H9 (cell line): ENCODE measurements around the gene GNL1. TPM values are rescaled to one million over a fixed set of nuclear protein-coding genes. Genes with fewer than 3 reads are reported as not detected.

Experiments
- DNase-seq: peaks from one replicate; pipeline ENCODE4 v3.0.0-alpha.2; 2017
- H2AFZ ChIP-seq: one replicate; pipeline ENCODE4 v1.6.1; 2013; ENCODE audit warnings: mild to moderate bottlenecking, low read length, control low read depth, moderate library complexity
- H2AK5ac ChIP-seq: 2 replicates; pipeline ENCODE4 v1.6.1; 2013; ENCODE audit warnings: low read length, control low read depth, mixed read lengths; ENCODE audit not compliant: insufficient read length
- H2BK120ac ChIP-seq: one replicate; pipeline ENCODE4 v1.6.1; 2013; ENCODE audit warnings: low read depth, mild to moderate bottlenecking, low read length, control low read depth, inconsistent platforms; ENCODE audit not compliant: poor library complexity, severe bottlenecking
- H2BK12ac ChIP-seq: 2 replicates; pipeline ENCODE4 v1.6.1; 2013; ENCODE audit warnings: low read length, control low read depth, mixed read lengths, low read depth; ENCODE audit not compliant: insufficient read length
- H2BK15ac ChIP-seq: 2 replicates; pipeline ENCODE4 v1.6.1; 2013; ENCODE audit warnings: low read depth, low read length, control low read depth
- H2BK20ac ChIP-seq: one replicate; pipeline ENCODE4 v1.6.1; 2013; ENCODE audit warnings: low read depth, mild to moderate bottlenecking, low read length, control low read depth, inconsistent platforms; ENCODE audit not compliant: poor library complexity, severe bottlenecking
- H2BK5ac ChIP-seq: 2 replicates; pipeline ENCODE4 v1.6.1; 2013; ENCODE audit warnings: low read length, control low read depth, mixed read lengths; ENCODE audit not compliant: insufficient read length
- H3K14ac ChIP-seq: 2 replicates; pipeline ENCODE4 v1.6.1; 2013; ENCODE audit warnings: low read length, control low read depth; ENCODE audit not compliant: insufficient read depth
- H3K18ac ChIP-seq: 2 replicates; pipeline ENCODE4 v1.6.1; 2013; ENCODE audit warnings: low read depth, mild to moderate bottlenecking, mixed read lengths, low read length, control low read depth; ENCODE audit not compliant: insufficient read length
- H3K23ac ChIP-seq: 2 replicates; pipeline ENCODE4 v1.6.1; 2013; ENCODE audit warnings: low read length, control low read depth, mixed read lengths, low read depth; ENCODE audit not compliant: insufficient read length
- H3K23me2 ChIP-seq: 2 replicates; pipeline ENCODE4 v1.6.1; 2013; ENCODE audit warnings: low read depth, mild to moderate bottlenecking, mixed read lengths, low read length, control low read depth; ENCODE audit not compliant: insufficient read length, poor library complexity, severe bottlenecking
- H3K27ac ChIP-seq: 2 replicates; pipeline ENCODE4 v1.5.1; 2013; ENCODE audit warnings: low read length, control low read depth, mixed read lengths, low read depth; ENCODE audit not compliant: insufficient read length
- H3K27me3 ChIP-seq: 2 replicates; pipeline ENCODE4 v1.6.1; 2013; ENCODE audit warnings: low read length, control low read depth, inconsistent platforms; ENCODE audit not compliant: insufficient read depth
- H3K4ac ChIP-seq: 2 replicates; pipeline ENCODE4 v1.6.1; 2013; ENCODE audit warnings: low read depth, mild to moderate bottlenecking, control low read depth, inconsistent platforms, low read length, moderate library complexity
- H3K4me1 ChIP-seq: 2 replicates; pipeline ENCODE4 v1.6.1; 2013; ENCODE audit warnings: low read length, control low read depth, inconsistent platforms; ENCODE audit not compliant: insufficient read depth
- H3K4me2 ChIP-seq: 2 replicates; pipeline ENCODE4 v1.6.1; 2013; ENCODE audit warnings: low read length, control low read depth, mixed read lengths; ENCODE audit not compliant: insufficient read length, insufficient read depth
- H3K56ac ChIP-seq: 2 replicates; pipeline ENCODE4 v1.6.1; 2013; ENCODE audit warnings: low read depth, mild to moderate bottlenecking, mixed read lengths, low read length, control low read depth; ENCODE audit not compliant: insufficient read length
- H3K79me1 ChIP-seq: 2 replicates; pipeline ENCODE4 v1.6.1; 2013; ENCODE audit warnings: low read depth, mild to moderate bottlenecking, moderate library complexity, low read length, control low read depth, inconsistent platforms; ENCODE audit not compliant: insufficient read depth, poor library complexity, severe bottlenecking
- H3K79me2 ChIP-seq: 2 replicates; pipeline ENCODE4 v1.6.1; 2013; ENCODE audit warnings: low read length, control low read depth, inconsistent platforms; ENCODE audit not compliant: insufficient read depth
- H3K9ac ChIP-seq: 2 replicates; pipeline ENCODE4 v1.6.1; 2013; ENCODE audit warnings: low read length, control low read depth, mixed read lengths; ENCODE audit not compliant: insufficient read length; ENCODE audit errors: extremely low read depth
- H3K9me3 ChIP-seq: one replicate; pipeline ENCODE4 v1.6.1; 2013; ENCODE audit warnings: low read depth, low read length, inconsistent platforms; ENCODE audit not compliant: control insufficient read depth
- H3T11ph ChIP-seq: one replicate; pipeline ENCODE4 v1.6.1; 2013; ENCODE audit warnings: mild to moderate bottlenecking, low read length, control low read depth, inconsistent platforms
- H4K20me1 ChIP-seq: one replicate; pipeline ENCODE4 v1.6.1; 2013; ENCODE audit not compliant: control insufficient read depth, insufficient read length, insufficient read depth
- H4K5ac ChIP-seq: 2 replicates; pipeline ENCODE4 v1.6.1; 2013; ENCODE audit warnings: low read depth, mild to moderate bottlenecking, mixed read lengths, low read length, control low read depth; ENCODE audit not compliant: insufficient read length
- H4K8ac ChIP-seq: replicated peaks from 2 replicates; pipeline ENCODE4 v1.6.1; 2013; ENCODE audit warnings: low read length, control low read depth, mixed read lengths, low read depth; ENCODE audit not compliant: insufficient read length
- H4K91ac ChIP-seq: 2 replicates; pipeline ENCODE4 v1.6.1; 2013; ENCODE audit warnings: low read depth, mild to moderate bottlenecking, moderate library complexity, mixed read lengths, low read length, control low read depth; ENCODE audit not compliant: insufficient read length
- H3K27ac Mint-ChIP-seq, 3 experiments: 2 replicates in 2 of 3; 3 replicates in 1 of 3; pipeline ENCODE4 v1.8.0; 2020 to 2021; ENCODE audit warnings: mixed read lengths in 3 of 3, mild to moderate bottlenecking in 1 of 3, moderate library complexity in 1 of 3
- H3K27me3 Mint-ChIP-seq: 2 replicates; pipeline ENCODE4 v1.8.0; 2021; ENCODE audit warnings: low read depth, mild to moderate bottlenecking, moderate library complexity, mixed read lengths
- H3K36me3 Mint-ChIP-seq, 3 experiments: 2 replicates in 2 of 3; 3 replicates in 1 of 3; pipeline ENCODE4 v1.8.0; 2020 to 2021; ENCODE audit warnings: low read depth in 3 of 3, mixed read lengths in 3 of 3; ENCODE audit not compliant: insufficient read depth in 1 of 3
- H3K4me1 Mint-ChIP-seq, 2 experiments: 2 replicates each; pipeline ENCODE4 v1.8.0; 2020; ENCODE audit warnings: mixed read lengths in 2 of 2
- H3K4me3 Mint-ChIP-seq, 2 experiments: 2 replicates in 1 of 2; 3 replicates in 1 of 2; pipeline ENCODE4 v1.8.0; 2020 to 2021; ENCODE audit warnings: mild to moderate bottlenecking in 2 of 2, mixed read lengths in 2 of 2, moderate library complexity in 1 of 2
- H3K9me3 Mint-ChIP-seq, 2 experiments: 2 replicates in 1 of 2; 3 replicates in 1 of 2; pipeline ENCODE4 v1.8.0; 2020; ENCODE audit warnings: mild to moderate bottlenecking in 2 of 2, mixed read lengths in 2 of 2, moderate library complexity in 1 of 2
- CTCF ChIP-seq: fragments of 200-600 bp; sonication (generic); conservative IDR thresholded peaks from 3 replicates; pipeline ENCODE4 v1.8.0; 2021; ENCODE audit warnings: antibody characterized with exemption, mild to moderate bottlenecking
- WGBS: extraction: QIAGEN DNeasy Blood & Tissue Kit; methylation state at CpG from one replicate; pipeline ENCODE4 v1.1.7; 2013; ENCODE audit warnings: missing lambda C conversion rate, low lambda C conversion rate, mixed read lengths; ENCODE audit not compliant: insufficient read length; ENCODE audit errors: extremely low coverage; 5-methylcytosine and 5-hydroxymethylcytosine counted together
- total RNA-seq: library from RNA; stranded (reverse); gene quantifications from 2 replicates; pipeline ENCODE4 v1.2.1, GENCODE V29; 2021

The GNL1 gene
- total RNA-seq, 1 experiment from 2014 or later: 83.5 TPM

- Mint-ChIP-seq H3K4me3 (no peak overlapping the region), H3K27me3 (no peaks in the 10 kb centered on the region; the same call in 1 of the 2 replicates), H3K36me3 (no peaks in the 10 kb centered on the region), H3K27ac (peak overlapping the region in 1 of 3 experiments; percentile 83; a peak in 2 of 7 replicates), H3K9me3 (no peaks in the 10 kb centered on the region), H3K4me1 (peaks cover 23 to 32% of the 10 kb centered on the region in 2 experiments)
- H3K27ac ChIP-seq: no peak overlapping the region
- no peak overlapping the region for H3K23ac ChIP-seq
- H3K4ac ChIP-seq: no peak overlapping the region
- H4K20me1 ChIP-seq: no peaks in the 10 kb centered on the region
- 0 out of 2 replicates have a peak, but pooled peaks cover 3% of the 10 kb centered on the region for H3K4me1 ChIP-seq
- H3K27me3 ChIP-seq: no peaks in the 10 kb centered on the region
- H2AFZ ChIP-seq: no peak overlapping the region
- no peak overlapping the region for H2AK5ac ChIP-seq
- H3K79me2 ChIP-seq: no peaks in the 10 kb centered on the region
- no peak overlapping the region for H2BK5ac ChIP-seq
- no peaks in the 10 kb centered on the region for H3K79me1 ChIP-seq
- H3K9me3 ChIP-seq: no peaks in the 10 kb centered on the region
- H3K9ac ChIP-seq: no peak overlapping the region
- H4K5ac ChIP-seq: no peak overlapping the region
- no peak overlapping the region for H3K4me2 ChIP-seq
- H3K14ac ChIP-seq: no peak overlapping the region
- no peak overlapping the region for H3K18ac ChIP-seq
- no peak overlapping the region for H2BK15ac ChIP-seq
- peaks cover 5% of the 10 kb centered on the region for H3K23me2 ChIP-seq
- no peak overlapping the region for H2BK12ac ChIP-seq
- no peak for TF ChIP-seq CTCF
- no peak for DNase-seq
- no peak overlapping the region for H2BK120ac ChIP-seq
- no peak overlapping the region for H3T11ph ChIP-seq
- H4K8ac ChIP-seq: no peak overlapping the region
- no CpG with 5 or more reads among the region's 10 CpGs for WGBS
- no peak overlapping the region for H3K56ac ChIP-seq
- no peak overlapping the region for H2BK20ac ChIP-seq
- H4K91ac ChIP-seq: no peak overlapping the region
Observed at GRCh38 chr6:30510419-30511168, 45.7 kb downstream of the GNL1 start.
